LNCaP clone FGC (cell line): Measurements from ENCODE around the gene TTLL6.
A peak's percentile ranks its signal among the peaks of the same experiment; 100 is the strongest.

Experiments
- DNase-seq: peaks from one replicate; pipeline ENCODE4 v3.0.0-alpha.2; 2011; ENCODE audit warnings: low read depth
- H3K4me3 ChIP-seq: 2 replicates; pipeline ENCODE4 v1.5.1; 2011; ENCODE audit warnings: mild to moderate bottlenecking, low read depth, low read length, control low read depth
- TF ChIP-seq, protein P1 (sequence below): IDR thresholded peaks from 2 replicates; pipeline ENCODE4 v1.5.1; 2012; ENCODE audit warnings: mild to moderate bottlenecking; ENCODE audit not compliant: control insufficient read depth, insufficient read depth; ENCODE audit errors: extremely low read depth

Gene TTLL6

DNA sequence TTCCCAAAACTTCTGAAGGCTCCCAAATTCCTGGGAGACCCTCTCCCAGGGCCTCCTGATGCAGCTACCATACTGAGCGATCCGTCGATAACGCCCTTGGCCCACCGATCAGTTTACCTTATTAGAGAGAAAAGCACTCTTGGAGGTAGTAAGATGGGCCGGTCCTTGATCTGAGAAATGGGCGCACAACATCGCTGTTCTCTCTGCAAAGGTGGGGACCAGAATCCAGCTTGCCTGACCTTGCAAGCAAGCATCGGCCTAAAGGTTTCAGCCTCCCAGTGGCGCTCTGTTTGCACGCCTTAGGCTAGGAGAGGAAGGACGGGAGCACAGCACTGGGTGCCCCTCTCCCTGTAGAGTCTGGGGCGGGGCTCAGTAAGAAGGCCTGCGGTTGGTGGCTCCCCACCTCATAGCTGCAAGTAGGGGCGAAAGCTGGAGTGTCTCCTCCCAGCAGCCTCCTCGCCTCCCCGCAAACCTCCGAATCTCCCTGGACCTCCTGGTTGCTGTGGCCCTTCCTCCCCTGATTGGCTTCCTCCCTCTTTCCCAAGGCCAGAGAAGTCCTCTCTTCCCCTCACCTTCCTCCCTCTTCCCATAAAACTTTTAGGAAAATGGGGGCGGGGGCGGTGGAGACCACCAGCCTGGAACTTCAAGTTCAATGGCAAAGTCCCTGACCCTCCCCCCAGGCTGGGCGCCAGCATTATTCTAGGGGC is 94.7 kb downstream of the TTLL6 start, which contains the start of gene PRAC1:
Gene PRAC1, minus strand, starts transcription at position 318 of the 707 bp plus-strand sequence. Its CDS starts 126 bp downstream, at position 192.
- TF ChIP-seq, protein P1, sequence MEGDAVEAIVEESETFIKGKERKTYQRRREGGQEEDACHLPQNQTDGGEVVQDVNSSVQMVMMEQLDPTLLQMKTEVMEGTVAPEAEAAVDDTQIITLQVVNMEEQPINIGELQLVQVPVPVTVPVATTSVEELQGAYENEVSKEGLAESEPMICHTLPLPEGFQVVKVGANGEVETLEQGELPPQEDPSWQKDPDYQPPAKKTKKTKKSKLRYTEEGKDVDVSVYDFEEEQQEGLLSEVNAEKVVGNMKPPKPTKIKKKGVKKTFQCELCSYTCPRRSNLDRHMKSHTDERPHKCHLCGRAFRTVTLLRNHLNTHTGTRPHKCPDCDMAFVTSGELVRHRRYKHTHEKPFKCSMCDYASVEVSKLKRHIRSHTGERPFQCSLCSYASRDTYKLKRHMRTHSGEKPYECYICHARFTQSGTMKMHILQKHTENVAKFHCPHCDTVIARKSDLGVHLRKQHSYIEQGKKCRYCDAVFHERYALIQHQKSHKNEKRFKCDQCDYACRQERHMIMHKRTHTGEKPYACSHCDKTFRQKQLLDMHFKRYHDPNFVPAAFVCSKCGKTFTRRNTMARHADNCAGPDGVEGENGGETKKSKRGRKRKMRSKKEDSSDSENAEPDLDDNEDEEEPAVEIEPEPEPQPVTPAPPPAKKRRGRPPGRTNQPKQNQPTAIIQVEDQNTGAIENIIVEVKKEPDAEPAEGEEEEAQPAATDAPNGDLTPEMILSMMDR: peak; percentile 31; the same call in 1 of the 2 replicates
- peak within 1 kb of the TSS; percentile 91 for H3K4me3 ChIP-seq
- DNase-seq: peak; percentile 80

DNA sequence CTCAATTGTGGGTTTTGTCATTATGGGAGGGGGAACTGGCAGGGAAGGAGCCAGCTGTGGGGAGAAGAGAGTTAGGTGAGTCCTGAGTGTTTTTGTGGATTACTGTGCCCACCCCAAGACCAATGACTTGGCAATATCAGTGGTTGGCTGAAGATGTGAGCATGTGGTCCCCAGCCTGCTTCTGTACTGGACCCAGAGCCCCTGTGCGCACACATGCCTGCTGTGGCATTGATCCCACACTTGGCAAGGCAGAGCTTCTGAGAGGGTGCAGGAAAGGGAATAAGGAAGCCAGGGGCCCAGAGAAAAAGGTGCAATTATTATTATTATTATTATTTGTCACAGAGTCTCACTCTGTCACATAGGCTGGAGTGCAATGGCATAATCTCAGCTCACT is 96.0 kb downstream of the TTLL6 start:
- TF ChIP-seq, protein P1: no peak
- DNase-seq: no peak
- peak overlapping the region; percentile 91 for H3K4me3 ChIP-seq

DNA sequence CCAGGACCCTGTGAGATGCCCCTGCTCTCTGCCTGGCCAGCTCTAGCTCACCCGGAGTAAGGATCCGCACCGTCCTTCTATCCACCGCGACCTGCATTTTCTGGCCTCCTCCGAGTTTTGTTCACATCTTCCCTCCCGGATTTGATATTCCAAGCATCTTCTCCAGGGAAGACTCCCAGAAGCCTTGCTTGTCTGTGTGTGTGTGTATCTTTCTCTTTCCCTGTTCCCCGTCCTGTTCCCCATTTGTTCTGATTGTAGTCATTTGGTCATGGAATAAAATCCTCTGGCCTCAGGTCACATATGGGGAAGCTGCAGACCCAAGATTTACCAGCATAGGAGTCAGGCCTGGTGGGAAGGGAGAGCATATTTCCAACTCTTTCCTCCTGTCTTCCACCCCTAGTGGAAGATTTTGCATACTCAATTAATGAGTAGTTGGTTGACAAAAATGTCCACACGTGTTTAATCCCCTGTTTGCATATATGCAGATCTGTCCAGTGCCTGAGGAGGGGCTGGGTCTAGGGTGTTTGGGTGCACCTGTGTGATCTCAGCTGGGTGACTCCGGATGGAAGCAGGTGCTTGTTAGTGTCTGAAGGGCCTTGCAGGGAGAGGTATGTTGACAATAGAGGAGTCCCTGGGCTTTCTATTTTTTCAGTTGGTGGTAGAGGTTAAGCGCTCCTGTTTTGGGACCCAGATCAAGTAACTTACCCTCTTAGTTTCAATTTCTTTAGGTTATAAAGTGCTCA is 96.6 kb downstream of the TTLL6 start:
- H3K4me3 ChIP-seq: peak overlapping the region; percentile 91
- TF ChIP-seq, protein P1: no peak
- DNase-seq: no peak

GRCh38 chr17:48719642-48720265 is 97.3 kb downstream of the TTLL6 start:
- DNase-seq: no peak
- peak overlapping the region; percentile 91 for H3K4me3 ChIP-seq
- TF ChIP-seq, protein P1: no peak

DNA sequence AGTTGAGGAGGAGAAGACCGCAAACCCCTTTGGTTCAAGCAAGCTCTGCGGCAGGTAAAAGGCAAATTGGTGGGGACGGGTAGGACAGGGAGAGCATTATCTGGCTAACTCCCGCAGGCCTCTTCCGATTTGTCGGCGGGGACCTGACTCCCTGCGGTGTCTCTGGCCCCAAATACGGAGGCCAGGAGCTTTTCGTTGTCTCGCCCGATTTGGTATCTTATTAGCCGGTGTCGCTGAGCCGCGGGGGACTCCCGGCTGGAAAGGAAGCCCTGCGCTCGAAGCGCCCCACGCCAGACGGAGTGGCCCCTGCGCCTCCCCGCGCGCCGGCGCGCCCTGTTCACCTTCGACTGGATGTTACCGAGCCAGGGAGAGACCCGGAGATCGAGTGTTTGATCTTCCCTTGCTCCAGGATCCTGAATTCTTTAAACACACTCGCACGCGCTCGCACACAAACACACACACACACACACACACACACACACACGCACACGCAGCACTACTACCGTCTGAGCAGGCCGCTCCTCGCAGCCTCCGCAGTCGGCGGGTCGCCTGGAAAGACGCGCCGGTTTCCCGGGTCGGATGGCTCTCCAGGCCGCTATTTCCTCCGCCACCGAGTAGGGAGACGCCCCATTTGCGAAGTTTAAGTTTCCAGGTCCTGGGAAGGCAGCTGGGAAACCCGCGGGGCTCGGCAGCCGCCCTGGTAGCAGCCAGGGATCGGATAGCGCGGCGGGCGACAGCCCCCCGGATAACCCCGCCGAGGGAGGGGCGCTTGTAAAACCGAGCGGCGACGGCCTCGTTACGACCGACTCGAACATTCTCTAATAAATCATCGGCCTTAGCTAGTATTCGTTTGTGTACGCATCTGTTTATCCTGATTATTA is 98.0 kb downstream of the TTLL6 start:
- TF ChIP-seq, protein P1: no peak
- no peak for DNase-seq
- H3K4me3 ChIP-seq: peak overlapping the region; percentile 91

- TF ChIP-seq, protein P1: no peak
- H3K4me3 ChIP-seq: peak overlapping the region; percentile 91
- no peak for DNase-seq
Observed at GRCh38 chr17:48718227-48718760, 98.7 kb downstream of the TTLL6 start.
